Measurements from ENCODE around the gene TWIST2. TPM values are rescaled to one million over a fixed set of nuclear protein-coding genes. Genes with fewer than 3 reads are reported as not detected.

TWIST2 gene
- polyA plus RNA-seq, 1 donor, result 4.9 TPM

- Histone ChIP-seq H3K27ac (ENCODE audit: low read length) (no peak overlapping the region), H3K4me3 (ENCODE audit: low read length) (no peak overlapping the region), H3K4me1 (ENCODE audit: control insufficient read depth, insufficient read depth, low read length) (no peaks in the 10 kb centered on the region), H3K27me3 (ENCODE audit: control insufficient read depth, insufficient read depth, low read length) (peaks cover 5% of the 10 kb centered on the region), H3K9me3 (ENCODE audit: control insufficient read depth, low read depth, low read length) (no peaks in the 10 kb centered on the region), H3K36me3 (ENCODE audit: control insufficient read depth, insufficient read depth, low read length) (no peaks in the 10 kb centered on the region)
- DNase-seq, result no peak
- no CpG with 5 or more reads among the region's 4 CpGs for WGBS (ENCODE audit: insufficient coverage, low lambda C conversion rate)
These were observed 33.1 kb upstream of the TWIST2 start for GRCh38 chr2:238814815-238815214.

GRCh38 chr2:238816291-238816690, 31.6 kb upstream of the TWIST2 start:
- Histone ChIP-seq H3K27me3 (ENCODE audit: control insufficient read depth, insufficient read depth, low read length) (peaks cover 5% of the 10 kb centered on the region), H3K36me3 (ENCODE audit: control insufficient read depth, insufficient read depth, low read length) (no peaks in the 10 kb centered on the region), H3K27ac (ENCODE audit: low read length) (no peak overlapping the region), H3K4me3 (ENCODE audit: low read length) (no peak overlapping the region), H3K4me1 (ENCODE audit: control insufficient read depth, insufficient read depth, low read length) (no peaks in the 10 kb centered on the region), H3K9me3 (ENCODE audit: control insufficient read depth, low read depth, low read length) (no peaks in the 10 kb centered on the region)
- DNase-seq, result no peak
- WGBS (ENCODE audit: insufficient coverage, low lambda C conversion rate), result no CpG with 5 or more reads among the region's 2 CpGs

DNA sequence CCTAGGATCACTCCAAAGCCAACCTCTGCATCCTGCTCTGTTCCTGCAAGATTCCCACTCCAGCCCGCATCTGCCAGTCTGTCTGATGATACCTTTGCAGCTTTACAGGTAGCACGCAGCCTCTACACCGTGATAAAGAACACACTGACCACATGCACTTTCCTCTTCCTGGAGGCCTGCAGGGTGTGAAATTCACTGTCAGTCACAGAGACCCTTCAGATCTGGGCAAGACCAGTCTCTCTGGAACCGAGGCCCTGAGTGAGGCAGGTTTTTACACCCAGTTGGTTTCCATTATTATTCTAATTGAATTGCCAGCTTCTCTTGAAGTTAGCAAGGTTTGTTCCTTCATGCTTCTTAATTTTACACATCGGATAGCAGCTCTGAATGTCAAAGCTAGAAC, 30.5 kb upstream of the TWIST2 start:
- H3K27ac ChIP-seq (ENCODE audit: low read length), result no peak overlapping the region
- no CpG with 5 or more reads among the region's 5 CpGs for WGBS (ENCODE audit: insufficient coverage, low lambda C conversion rate)
- H3K27me3 ChIP-seq (ENCODE audit: control insufficient read depth, insufficient read depth, low read length), result peaks cover 5% of the 10 kb centered on the region
- no peaks in the 10 kb centered on the region for H3K36me3 ChIP-seq (ENCODE audit: control insufficient read depth, insufficient read depth, low read length)
- no peaks in the 10 kb centered on the region for H3K9me3 ChIP-seq (ENCODE audit: control insufficient read depth, low read depth, low read length)
- DNase-seq, result no peak
- H3K4me3 ChIP-seq (ENCODE audit: low read length), result no peak overlapping the region
- no peaks in the 10 kb centered on the region for H3K4me1 ChIP-seq (ENCODE audit: control insufficient read depth, insufficient read depth, low read length)

DNA sequence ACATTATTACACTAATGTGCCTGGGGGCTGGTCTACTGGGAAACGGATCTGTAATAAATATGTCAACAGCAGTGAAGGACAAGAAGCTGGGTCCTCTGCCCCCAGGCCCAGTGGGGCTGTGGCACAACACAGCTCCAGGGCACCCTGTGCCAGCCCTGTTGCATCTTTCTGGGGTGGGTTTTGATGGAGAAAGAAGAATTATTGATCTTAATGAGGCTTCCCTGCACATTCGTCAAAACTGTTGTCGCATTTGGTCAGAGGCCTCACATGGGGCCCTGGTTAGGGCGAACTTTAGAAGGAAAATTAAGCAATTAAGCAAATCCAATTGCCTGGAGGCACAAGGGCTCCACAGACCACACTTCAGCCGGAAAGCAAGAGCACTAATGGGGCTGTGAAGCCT, 30.0 kb upstream of the TWIST2 start:
- Histone ChIP-seq H3K9me3 (ENCODE audit: control insufficient read depth, low read depth, low read length) (no peaks in the 10 kb centered on the region), H3K4me3 (ENCODE audit: low read length) (no peak overlapping the region), H3K4me1 (ENCODE audit: control insufficient read depth, insufficient read depth, low read length) (no peaks in the 10 kb centered on the region), H3K36me3 (ENCODE audit: control insufficient read depth, insufficient read depth, low read length) (no peaks in the 10 kb centered on the region), H3K27ac (ENCODE audit: low read length) (no peak overlapping the region), H3K27me3 (ENCODE audit: control insufficient read depth, insufficient read depth, low read length) (peaks cover 5% of the 10 kb centered on the region)
- WGBS (ENCODE audit: insufficient coverage, low lambda C conversion rate), result no CpG with 5 or more reads among the region's 5 CpGs
- DNase-seq, result no peak

GRCh38 chr2:238818561-238818960, 29.3 kb upstream of the TWIST2 start:
- H3K27me3 ChIP-seq (ENCODE audit: control insufficient read depth, insufficient read depth, low read length), result peaks cover 5% of the 10 kb centered on the region
- WGBS (ENCODE audit: insufficient coverage, low lambda C conversion rate), result no CpG with 5 or more reads among the region's 2 CpGs

DNA sequence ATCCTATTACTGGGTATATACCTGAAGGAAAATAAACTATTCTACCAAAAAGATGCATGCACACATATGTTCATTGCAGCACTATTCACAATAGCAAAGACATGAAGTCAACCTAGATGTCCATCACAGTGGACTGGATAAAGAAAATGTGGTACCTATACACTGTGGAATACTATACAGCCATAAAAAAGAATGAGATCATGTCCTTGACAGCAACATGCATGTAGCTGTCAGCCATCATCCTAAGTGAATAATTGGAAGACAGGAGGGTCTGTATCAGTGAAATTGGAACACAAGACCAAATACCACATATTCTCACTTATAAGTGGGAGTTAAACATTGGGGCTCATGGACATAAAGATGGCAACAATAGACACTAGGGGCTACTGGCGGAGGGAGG, 27.7 kb upstream of the TWIST2 start:
- no peak for DNase-seq
- no CpG with 5 or more reads among the region's 1 CpG for WGBS (ENCODE audit: insufficient coverage, low lambda C conversion rate)
- Histone ChIP-seq H3K27ac (ENCODE audit: low read length) (no peak overlapping the region), H3K4me3 (ENCODE audit: low read length) (no peak overlapping the region), H3K9me3 (ENCODE audit: control insufficient read depth, low read depth, low read length) (peaks cover 4% of the 10 kb centered on the region), H3K36me3 (ENCODE audit: control insufficient read depth, insufficient read depth, low read length) (no peaks in the 10 kb centered on the region), H3K27me3 (ENCODE audit: control insufficient read depth, insufficient read depth, low read length) (peaks cover 5% of the 10 kb centered on the region), H3K4me1 (ENCODE audit: control insufficient read depth, insufficient read depth, low read length) (no peaks in the 10 kb centered on the region)

More at GRCh38 chr2:238818561-238818960, 29.3 kb upstream of the TWIST2 start:
- no peaks in the 10 kb centered on the region for H3K36me3 ChIP-seq (ENCODE audit: control insufficient read depth, insufficient read depth, low read length)
- H3K27ac ChIP-seq (ENCODE audit: low read length), result no peak overlapping the region
- DNase-seq, result no peak
- H3K4me1 ChIP-seq (ENCODE audit: control insufficient read depth, insufficient read depth, low read length), result no peaks in the 10 kb centered on the region
- H3K4me3 ChIP-seq (ENCODE audit: low read length), result no peak overlapping the region
- H3K9me3 ChIP-seq (ENCODE audit: control insufficient read depth, low read depth, low read length), result no peaks in the 10 kb centered on the region

DNA sequence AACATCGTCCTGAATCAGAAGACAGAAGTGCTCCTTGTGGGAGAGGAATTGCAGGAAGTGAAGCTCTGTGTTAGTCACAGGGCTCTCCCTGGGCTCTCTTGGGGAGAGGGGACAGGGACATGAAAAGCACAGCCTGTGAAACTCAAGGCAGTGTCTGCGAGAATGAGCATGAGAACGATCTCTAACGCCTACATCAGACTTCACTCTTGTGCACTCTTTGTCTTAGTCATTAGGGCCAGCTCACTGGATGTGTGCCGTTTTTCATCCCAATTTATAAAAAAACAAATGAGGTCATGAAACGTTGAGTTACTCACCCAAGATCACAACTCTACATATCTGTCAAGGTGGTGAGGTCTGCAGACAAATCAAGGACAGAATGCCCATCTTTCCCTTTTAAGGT, 27.0 kb upstream of the TWIST2 start:
- no peak for DNase-seq
- no peak overlapping the region for H3K4me3 ChIP-seq (ENCODE audit: low read length)
- no peak overlapping the region for H3K27ac ChIP-seq (ENCODE audit: low read length)
- H3K4me1 ChIP-seq (ENCODE audit: control insufficient read depth, insufficient read depth, low read length), result no peaks in the 10 kb centered on the region
- 80% methylated on average over 2 of the region's 6 CpGs for WGBS (ENCODE audit: insufficient coverage, low lambda C conversion rate)
- H3K36me3 ChIP-seq (ENCODE audit: control insufficient read depth, insufficient read depth, low read length), result no peaks in the 10 kb centered on the region
- peaks cover 5% of the 10 kb centered on the region for H3K27me3 ChIP-seq (ENCODE audit: control insufficient read depth, insufficient read depth, low read length)
- H3K9me3 ChIP-seq (ENCODE audit: control insufficient read depth, low read depth, low read length), result peaks cover 4% of the 10 kb centered on the region

DNA sequence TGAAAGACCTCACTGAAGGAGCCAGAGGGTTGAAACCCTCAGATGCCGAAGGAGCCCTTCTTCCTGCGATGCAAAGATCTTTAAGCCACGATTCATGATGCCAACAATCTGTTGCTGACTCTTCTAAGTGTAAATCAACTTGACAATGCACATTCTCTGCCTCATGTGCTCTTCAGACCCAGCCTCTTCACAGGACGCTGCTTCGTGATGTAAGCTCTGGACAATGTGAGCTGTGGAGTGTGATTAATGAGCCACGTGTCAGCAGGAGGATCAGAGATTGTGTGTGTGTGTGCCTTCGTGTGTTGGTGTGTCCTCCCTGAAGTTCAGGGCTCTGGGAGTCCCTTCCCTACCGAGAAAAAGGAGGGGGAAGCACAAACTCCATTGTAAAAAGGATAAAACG, 26.5 kb upstream of the TWIST2 start:
- no peak for DNase-seq
- no CpG with 5 or more reads among the region's 9 CpGs for WGBS (ENCODE audit: insufficient coverage, low lambda C conversion rate)

DNA sequence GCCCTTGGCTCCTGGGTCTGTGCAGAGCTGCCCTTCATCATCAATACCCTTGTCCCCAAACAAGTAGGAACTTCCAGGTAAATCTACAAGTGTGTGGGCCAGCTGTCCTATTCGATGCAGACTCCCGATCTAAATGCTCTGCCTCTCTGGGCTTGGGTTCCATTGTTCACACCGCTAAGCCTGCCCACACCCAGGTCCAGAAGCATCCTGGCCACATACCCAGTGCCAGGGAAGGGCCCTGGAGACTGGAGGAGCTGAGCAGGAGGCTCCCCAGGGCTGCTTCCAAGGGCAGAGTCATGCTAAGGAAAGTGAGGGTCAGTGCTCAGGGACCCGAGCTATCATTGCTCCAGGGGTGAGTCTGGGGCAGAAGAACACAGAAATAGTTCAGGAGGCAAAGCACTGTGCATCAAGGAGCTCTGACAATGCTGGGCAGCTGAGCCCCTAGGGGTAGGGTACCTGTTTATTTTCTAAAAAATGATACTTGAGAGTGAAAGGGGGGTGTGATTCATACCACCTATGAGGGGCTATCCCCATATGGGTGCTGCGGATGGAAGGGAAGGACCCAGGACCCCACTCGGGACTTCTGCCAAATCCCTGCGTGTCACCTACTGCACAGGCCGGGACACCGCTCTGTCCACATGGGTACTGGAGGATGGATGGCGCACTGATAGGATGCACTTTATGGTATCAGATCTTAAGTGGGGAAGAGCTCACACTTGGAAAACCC, 25.8 kb upstream of the TWIST2 start:
- Histone ChIP-seq H3K27me3 (ENCODE audit: control insufficient read depth, insufficient read depth, low read length) (peaks cover 2% of the 10 kb centered on the region), H3K27ac (ENCODE audit: low read length) (no peak overlapping the region), H3K9me3 (ENCODE audit: control insufficient read depth, low read depth, low read length) (peaks cover 4% of the 10 kb centered on the region), H3K4me3 (ENCODE audit: low read length) (no peak overlapping the region), H3K36me3 (ENCODE audit: control insufficient read depth, insufficient read depth, low read length) (no peaks in the 10 kb centered on the region), H3K4me1 (ENCODE audit: control insufficient read depth, insufficient read depth, low read length) (no peaks in the 10 kb centered on the region)
- 100% methylated on average over 1 of the region's 10 CpGs for WGBS (ENCODE audit: insufficient coverage, low lambda C conversion rate)
- no peak for DNase-seq

More for the DNA sequence above, 26.5 kb upstream of the TWIST2 start:
- no peaks in the 10 kb centered on the region for H3K36me3 ChIP-seq (ENCODE audit: control insufficient read depth, insufficient read depth, low read length)
- H3K4me3 ChIP-seq (ENCODE audit: low read length), result no peak overlapping the region
- no peak overlapping the region for H3K27ac ChIP-seq (ENCODE audit: low read length)
- no peaks in the 10 kb centered on the region for H3K4me1 ChIP-seq (ENCODE audit: control insufficient read depth, insufficient read depth, low read length)
- peaks cover 4% of the 10 kb centered on the region for H3K9me3 ChIP-seq (ENCODE audit: control insufficient read depth, low read depth, low read length)
- H3K27me3 ChIP-seq (ENCODE audit: control insufficient read depth, insufficient read depth, low read length), result peaks cover 2% of the 10 kb centered on the region

DNA sequence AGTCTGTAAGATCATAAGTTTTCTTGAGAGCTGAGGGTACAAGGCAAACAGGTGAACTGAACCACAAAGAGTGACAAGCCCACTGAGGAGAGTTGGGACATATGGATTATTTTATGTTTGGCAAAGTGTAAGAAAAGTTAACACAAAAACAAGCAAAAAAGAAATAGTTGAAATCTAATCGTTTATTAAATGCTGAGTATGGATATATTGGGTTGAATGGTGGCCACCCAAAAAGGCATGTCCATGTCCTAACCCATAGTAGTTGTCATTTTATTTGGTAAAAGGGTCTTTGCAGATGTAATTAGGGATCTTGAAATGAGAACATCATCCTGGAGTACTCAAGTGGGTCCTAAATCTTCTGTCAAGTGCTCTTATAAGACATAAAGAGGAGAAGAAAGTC, 24.9 kb upstream of the TWIST2 start:
- no peak overlapping the region for H3K4me3 ChIP-seq (ENCODE audit: low read length)
- no peak for DNase-seq
- H3K27me3 ChIP-seq (ENCODE audit: control insufficient read depth, insufficient read depth, low read length), result no peaks in the 10 kb centered on the region
- H3K36me3 ChIP-seq (ENCODE audit: control insufficient read depth, insufficient read depth, low read length), result no peaks in the 10 kb centered on the region
- no peak overlapping the region for H3K27ac ChIP-seq (ENCODE audit: low read length)
- peaks cover 4% of the 10 kb centered on the region for H3K9me3 ChIP-seq (ENCODE audit: control insufficient read depth, low read depth, low read length)
- H3K4me1 ChIP-seq (ENCODE audit: control insufficient read depth, insufficient read depth, low read length), result no peaks in the 10 kb centered on the region
- WGBS (ENCODE audit: insufficient coverage, low lambda C conversion rate), result no CpG with 5 or more reads among the region's 1 CpG

GRCh38 chr2:238831177-238831576, 16.7 kb upstream of the TWIST2 start:
- no peak overlapping the region for H3K27ac ChIP-seq (ENCODE audit: low read length)
- H3K4me3 ChIP-seq (ENCODE audit: low read length), result no peak overlapping the region
- H3K36me3 ChIP-seq (ENCODE audit: control insufficient read depth, insufficient read depth, low read length), result no peaks in the 10 kb centered on the region
- no peaks in the 10 kb centered on the region for H3K4me1 ChIP-seq (ENCODE audit: control insufficient read depth, insufficient read depth, low read length)
- DNase-seq, result no peak
- 20% methylated on average over 1 of the region's 2 CpGs for WGBS (ENCODE audit: insufficient coverage, low lambda C conversion rate)
- H3K9me3 ChIP-seq (ENCODE audit: control insufficient read depth, low read depth, low read length), result no peaks in the 10 kb centered on the region
- peaks cover 17% of the 10 kb centered on the region for H3K27me3 ChIP-seq (ENCODE audit: control insufficient read depth, insufficient read depth, low read length)
